C4-2B (cell line): ENCODE results near the gene PKHD1.
"Not testable (repeated sequence)": the region's sequence is repeated elsewhere in the genome, so short reads cannot be mapped to it uniquely, and the experiment has no call there.

ENCODE experiments used
- H3K27ac ChIP-seq: fragments of 450-650 bp; 2 replicates; pipeline ENCODE4 v1.5.1; 2017
- ZFX ChIP-seq: fragments of 450-650 bp; IDR thresholded peaks from 2 replicates; pipeline ENCODE4 v1.6.1; 2017
- TF ChIP-seq, protein P1 (sequence below): fragments of 450-650 bp; conservative IDR thresholded peaks from 2 replicates; pipeline ENCODE4 v1.5.1; 2017; ENCODE audit warnings: mild to moderate bottlenecking

PKHD1 gene

DNA sequence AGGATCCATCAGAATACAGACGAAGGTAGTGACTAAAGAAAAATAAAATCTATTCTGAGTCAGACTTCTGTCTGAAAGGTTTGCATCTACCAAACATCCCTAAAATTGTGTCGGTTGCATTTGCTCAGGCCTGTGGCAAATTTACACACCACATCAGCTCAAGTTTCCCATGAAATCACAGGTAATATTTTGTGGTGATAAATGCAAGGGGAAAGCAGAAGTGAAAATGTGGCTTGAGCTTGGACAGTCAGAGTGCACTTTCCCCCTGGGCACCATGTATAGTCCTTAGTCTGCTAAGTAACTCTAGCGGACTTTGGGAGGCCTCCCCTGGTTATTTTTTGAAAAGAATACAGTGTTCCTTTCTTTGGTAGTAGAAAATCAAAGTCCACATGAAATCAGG, 159.1 kb downstream of the PKHD1 start:
- TF ChIP-seq, protein P1, sequence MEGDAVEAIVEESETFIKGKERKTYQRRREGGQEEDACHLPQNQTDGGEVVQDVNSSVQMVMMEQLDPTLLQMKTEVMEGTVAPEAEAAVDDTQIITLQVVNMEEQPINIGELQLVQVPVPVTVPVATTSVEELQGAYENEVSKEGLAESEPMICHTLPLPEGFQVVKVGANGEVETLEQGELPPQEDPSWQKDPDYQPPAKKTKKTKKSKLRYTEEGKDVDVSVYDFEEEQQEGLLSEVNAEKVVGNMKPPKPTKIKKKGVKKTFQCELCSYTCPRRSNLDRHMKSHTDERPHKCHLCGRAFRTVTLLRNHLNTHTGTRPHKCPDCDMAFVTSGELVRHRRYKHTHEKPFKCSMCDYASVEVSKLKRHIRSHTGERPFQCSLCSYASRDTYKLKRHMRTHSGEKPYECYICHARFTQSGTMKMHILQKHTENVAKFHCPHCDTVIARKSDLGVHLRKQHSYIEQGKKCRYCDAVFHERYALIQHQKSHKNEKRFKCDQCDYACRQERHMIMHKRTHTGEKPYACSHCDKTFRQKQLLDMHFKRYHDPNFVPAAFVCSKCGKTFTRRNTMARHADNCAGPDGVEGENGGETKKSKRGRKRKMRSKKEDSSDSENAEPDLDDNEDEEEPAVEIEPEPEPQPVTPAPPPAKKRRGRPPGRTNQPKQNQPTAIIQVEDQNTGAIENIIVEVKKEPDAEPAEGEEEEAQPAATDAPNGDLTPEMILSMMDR: no peak
- TF ChIP-seq ZFX: no peak
- H3K27ac ChIP-seq: no peak overlapping the region

DNA sequence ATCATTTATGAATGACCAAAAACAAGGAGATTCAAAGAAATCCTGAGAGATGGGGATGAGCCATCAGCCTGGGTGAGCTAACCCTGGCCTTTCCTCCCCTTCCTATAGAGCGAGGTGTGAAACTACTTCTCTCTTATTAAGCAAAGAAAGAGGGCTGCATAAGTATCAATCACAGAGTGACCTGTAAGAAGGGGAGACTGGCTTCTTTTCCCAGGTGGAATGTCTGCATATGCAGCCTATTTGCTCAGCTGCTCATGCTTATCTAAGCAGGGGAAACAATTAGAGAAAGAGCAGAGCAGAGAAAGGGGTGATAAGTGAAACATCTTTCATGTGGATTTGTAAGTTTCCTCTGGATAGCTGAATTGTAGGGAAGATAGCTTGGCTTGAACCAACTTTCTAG, 160.0 kb downstream of the PKHD1 start:
- TF ChIP-seq, protein P1: no peak
- TF ChIP-seq ZFX: no peak
- H3K27ac ChIP-seq: no peak overlapping the region

DNA sequence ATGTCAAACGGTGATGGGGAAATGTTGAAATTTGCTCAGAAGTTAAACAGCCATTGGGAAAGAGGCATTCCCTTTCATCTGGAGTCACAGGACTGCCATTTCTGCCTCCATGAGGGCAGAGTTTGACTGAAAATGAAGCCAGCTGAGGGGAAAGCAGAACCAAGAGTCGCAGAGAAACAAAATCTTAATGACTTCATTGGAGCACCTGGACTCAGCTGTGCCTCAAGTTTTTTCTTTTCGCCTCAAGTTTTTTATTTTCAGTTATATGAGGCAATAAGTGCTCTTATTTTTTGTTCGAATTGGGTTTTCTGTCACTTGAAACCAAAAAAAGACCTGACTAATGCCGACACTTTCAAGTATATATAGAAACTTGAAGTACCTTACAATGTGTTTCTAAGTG, 161.3 kb downstream of the PKHD1 start:
- H3K27ac ChIP-seq: no peak overlapping the region
- TF ChIP-seq ZFX: no peak
- TF ChIP-seq, protein P1: no peak

DNA sequence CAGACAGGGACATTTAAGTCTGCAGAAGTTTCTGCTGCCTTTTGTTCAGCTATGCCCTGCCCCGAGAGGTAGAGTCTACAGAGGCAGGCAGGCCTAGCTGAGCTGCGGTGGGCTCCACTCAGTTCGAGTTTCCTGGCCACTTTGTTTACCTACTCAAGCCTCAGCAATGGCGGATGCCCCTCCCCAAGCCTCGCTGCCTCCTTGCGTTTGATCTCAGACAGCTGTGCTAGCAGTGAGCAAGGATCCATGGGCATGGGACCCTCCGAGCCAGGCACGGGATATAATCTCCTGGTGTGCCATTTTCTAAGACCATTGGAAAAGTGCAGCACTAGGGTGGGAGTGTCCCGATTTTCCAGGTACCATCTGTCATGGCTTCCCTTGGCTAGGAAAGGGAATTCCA, 164.9 kb downstream of the PKHD1 start:
- H3K27ac ChIP-seq: not testable (repeated sequence)

DNA sequence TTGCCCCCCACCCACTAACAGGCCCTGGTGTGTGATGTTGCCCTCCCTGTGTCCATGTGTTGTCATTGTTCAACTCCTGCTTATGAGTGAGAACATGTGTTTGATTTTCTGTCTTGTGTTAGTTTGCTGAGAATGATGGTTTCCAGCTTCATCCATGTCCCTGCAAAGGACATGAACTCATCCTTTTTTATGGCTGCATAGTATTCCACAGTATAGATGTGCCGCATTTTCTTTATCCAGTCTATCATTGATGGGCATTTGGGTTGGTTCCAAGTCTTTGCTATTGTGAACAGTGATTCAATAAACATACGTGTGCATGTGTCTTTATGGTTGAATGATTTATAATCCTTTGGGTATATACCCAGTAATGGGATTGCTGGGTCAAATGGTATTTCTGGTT, 169.1 kb downstream of the PKHD1 start:
- not testable (repeated sequence) for H3K27ac ChIP-seq

DNA sequence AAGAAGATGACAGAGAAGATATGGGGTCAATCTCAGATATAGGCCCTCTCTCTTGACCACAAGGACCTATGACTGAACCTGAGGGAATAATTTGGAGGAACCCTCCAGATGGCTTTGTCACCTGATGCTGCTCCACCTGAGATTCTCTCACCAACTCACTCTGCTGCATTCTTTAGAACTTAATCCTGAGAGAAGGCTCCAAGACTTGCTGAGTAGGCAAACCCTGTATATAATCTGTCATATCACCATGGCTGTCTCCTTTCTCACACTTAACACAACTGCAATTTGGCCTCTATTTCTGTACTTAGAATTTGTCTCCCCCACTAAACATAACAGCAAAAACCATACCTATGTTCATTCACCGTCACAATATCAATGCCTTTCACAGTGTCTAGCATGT, 172.3 kb downstream of the PKHD1 start:
- TF ChIP-seq, protein P1: no peak
- no peak for TF ChIP-seq ZFX
- H3K27ac ChIP-seq: no peak overlapping the region

DNA sequence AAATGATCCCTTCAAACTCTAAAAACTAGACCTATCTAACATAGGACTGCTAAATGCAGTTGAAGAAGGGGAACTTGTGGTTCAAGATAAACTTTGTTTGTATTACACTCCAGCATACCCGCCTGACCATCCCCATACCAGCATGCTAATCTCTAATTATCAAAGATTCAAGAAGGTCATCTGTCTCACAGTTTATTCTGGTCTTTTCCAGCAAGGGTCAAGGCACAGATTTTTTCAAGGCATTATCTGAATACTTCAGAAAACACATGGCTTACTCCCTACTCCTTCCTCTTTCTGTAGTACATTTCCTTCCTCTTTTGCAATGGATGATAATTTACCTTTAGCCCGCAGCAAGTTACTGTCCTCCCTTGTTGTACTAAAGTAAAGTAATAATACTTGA, 174.1 kb downstream of the PKHD1 start:
- TF ChIP-seq ZFX: no peak
- TF ChIP-seq, protein P1: no peak
- H3K27ac ChIP-seq: no peak overlapping the region

DNA sequence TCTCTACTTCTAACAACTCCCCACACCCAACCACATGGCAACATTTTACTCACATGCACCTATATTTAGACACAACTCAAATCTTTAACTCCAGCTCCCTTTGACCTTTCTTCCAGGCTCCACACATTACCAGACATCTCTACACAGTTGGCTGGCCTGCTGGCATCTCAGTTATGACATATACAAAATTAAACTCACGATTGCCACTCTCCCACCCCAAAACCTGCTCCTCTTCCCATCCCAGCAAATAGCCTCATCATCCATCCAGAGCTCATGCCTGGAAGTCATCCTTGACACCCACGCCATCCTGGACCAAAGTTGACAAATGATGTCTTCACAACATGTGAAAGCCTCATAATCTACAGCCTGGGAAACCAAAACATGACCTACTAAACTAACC, 176.6 kb downstream of the PKHD1 start:
- H3K27ac ChIP-seq: no peak overlapping the region
- TF ChIP-seq, protein P1: no peak
- no peak for TF ChIP-seq ZFX

DNA sequence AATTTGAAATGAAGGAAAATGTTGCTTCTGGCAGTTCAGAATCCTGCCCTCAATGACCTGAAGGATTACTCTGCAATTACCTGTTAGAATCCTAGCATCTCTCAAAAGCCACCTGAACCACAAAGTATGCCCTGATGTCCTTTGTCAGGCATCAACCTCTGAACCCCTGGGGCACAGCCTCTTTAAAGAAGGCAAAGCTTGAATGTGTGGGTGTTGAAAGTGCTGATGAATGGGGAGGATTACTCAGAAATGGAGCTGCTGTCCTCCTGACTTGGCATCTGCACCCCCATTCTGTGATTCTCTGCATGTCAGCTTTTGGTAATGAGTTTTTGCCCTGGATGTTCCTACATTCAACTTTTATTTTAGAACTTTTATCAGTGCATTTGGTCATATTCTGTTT, 179.2 kb downstream of the PKHD1 start:
- no peak for TF ChIP-seq ZFX
- TF ChIP-seq, protein P1: no peak
- H3K27ac ChIP-seq: no peak overlapping the region
